Mucosa of rectum (tissue), 2 donors: ENCODE measurements around the gene SLC7A4.

ENCODE experiments used
- H3K27ac ChIP-seq, 2 donors: one replicate each; pipeline ENCODE4 v1.7.0; 2013; ENCODE audit warnings: inconsistent platforms in 2 of 2, low read depth in 2 of 2, low read length in 2 of 2
- H3K27me3 ChIP-seq, 2 donors: one replicate each; pipeline ENCODE4 v1.7.0; 2013; ENCODE audit warnings: low read length in 2 of 2; ENCODE audit not compliant: control insufficient read depth in 2 of 2, insufficient read depth in 2 of 2
- H3K36me3 ChIP-seq, 2 donors: one replicate each; pipeline ENCODE4 v1.7.0; 2013; ENCODE audit warnings: low read length in 2 of 2; ENCODE audit not compliant: control insufficient read depth in 2 of 2, insufficient read depth in 2 of 2
- H3K4me1 ChIP-seq, 2 donors: one replicate each; pipeline ENCODE4 v1.7.0; 2013; ENCODE audit warnings: low read length in 2 of 2, mild to moderate bottlenecking in 1 of 2; ENCODE audit not compliant: control insufficient read depth in 2 of 2, insufficient read depth in 2 of 2
- H3K4me3 ChIP-seq, 2 donors: one replicate each; pipeline ENCODE4 v1.7.0; 2013; ENCODE audit warnings: low read length in 2 of 2
- H3K9ac ChIP-seq, 2 donors: one replicate each; pipeline ENCODE4 v1.7.0; 2013; ENCODE audit warnings: low read length in 2 of 2, low read depth in 1 of 2, mild to moderate bottlenecking in 1 of 2
- H3K9me3 ChIP-seq, 2 donors: one replicate each; pipeline ENCODE4 v1.7.0; 2013; ENCODE audit warnings: low read length in 2 of 2; ENCODE audit not compliant: control insufficient read depth in 2 of 2
- donor health status: healthy.
- donor health status: Normal muscosa, but diverticular disease.

Gene SLC7A4

DNA sequence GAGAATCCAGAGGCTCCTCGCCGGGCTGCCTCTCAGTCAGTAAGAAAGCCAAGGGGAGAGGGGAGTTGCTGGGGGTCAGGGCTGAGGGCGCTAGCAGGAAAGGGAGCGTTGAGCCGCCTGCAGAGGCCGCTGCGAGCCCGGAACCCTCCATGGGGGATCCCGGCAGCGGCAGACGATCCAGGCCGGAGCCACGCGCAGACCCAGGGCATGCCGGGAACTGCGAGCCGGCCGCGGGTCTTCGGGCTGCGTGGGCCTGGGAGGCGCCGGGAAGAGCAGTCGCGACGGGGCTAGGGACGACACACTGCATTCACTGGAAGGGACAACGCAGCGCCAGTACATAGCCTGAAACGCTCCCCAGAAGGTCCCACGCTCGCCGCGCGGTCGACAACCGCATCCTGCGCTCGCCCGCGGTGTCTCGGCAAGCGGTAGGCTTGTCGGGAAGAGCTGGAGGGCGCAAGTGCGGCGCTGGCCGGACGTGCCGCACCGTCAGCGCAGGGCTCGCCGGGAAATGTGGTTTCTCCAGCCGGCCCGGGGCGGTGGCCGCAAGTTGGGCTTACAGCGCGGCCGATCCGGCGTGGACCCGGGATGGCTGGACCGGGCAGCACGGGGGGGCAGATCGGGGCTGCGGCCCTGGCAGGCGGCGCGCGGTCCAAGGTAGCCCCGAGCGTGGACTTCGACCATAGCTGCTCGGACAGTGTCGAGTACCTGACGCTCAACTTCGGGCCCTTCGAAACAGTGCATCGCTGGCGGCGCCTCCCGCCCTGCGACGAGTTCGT is 50.4 kb downstream of the SLC7A4 start, which contains the start of gene LZTR1:
Gene LZTR1, plus strand, starts transcription at position 511 of the 776 bp plus-strand sequence. Its CDS starts 75 bp downstream, at position 586.
- Histone ChIP-seq H3K27me3 (no peaks in the 10 kb centered on the region), H3K4me3 (peak within 1 kb of the TSS; percentile 81 to 86), H3K4me1 (peaks cover 25 to 34% of the 10 kb centered on the region in 2 donors), H3K9ac (peak within 1 kb of the TSS; percentile 66 to 88), H3K36me3 (peaks cover 6 to 15% of the 10 kb centered on the region in 2 donors), H3K9me3 (no peaks in the 10 kb centered on the region), H3K27ac (peak within 1 kb of the TSS; percentile 86)

DNA sequence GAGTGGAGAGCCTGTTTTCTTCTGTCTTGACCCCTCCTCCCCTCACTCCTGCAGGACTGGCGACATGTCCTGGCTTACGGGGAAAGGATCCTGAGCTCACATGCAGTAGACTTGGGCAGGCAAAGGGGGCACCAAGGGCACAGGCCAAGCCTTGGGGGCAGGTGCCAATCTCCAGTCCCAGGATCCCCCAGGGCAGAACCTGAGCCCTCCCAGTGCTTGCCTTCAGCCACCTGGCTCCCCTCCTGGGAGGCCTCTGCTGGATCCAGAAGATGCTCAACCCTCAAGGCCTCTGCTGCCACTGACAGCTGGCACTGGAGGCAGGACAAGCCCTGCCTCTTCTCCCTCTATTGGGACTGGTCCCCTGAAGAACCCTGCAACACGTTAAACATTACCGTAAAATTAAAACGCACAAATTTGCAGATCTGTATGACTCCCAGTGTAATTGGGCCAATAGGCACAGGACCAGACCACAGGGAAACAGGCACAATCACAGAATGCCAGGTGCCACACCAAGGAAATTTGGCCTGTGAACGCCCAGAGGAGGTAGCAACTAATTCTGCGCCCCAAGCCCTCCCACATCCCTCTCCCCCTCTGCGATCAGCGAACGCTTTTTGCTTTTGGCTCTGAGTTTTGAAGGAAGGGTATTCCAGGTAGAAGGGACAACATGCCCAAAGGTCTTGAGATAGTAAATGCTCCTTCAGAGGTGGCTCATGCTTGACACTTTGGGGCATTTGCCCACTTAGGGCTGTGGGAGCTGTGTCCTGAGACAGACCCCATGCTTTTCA is 51.2 kb downstream of the SLC7A4 start:
- peak overlapping the region; percentile 66 to 88 for H3K9ac ChIP-seq
- no peaks in the 10 kb centered on the region for H3K27me3 ChIP-seq

GRCh38 chr22:20980523-20980922 is 51.8 kb downstream of the SLC7A4 start:
- Histone ChIP-seq H3K9ac (no peak overlapping the region), H3K27ac (no peak overlapping the region), H3K9me3 (no peaks in the 10 kb centered on the region), H3K4me3 (no peak overlapping the region), H3K36me3 (peaks cover 4 to 9% of the 10 kb centered on the region in 2 donors), H3K4me1 (peaks cover 25 to 34% of the 10 kb centered on the region in 2 donors), H3K27me3 (no peaks in the 10 kb centered on the region)

More for the DNA sequence above, 51.2 kb downstream of the SLC7A4 start:
- H3K9me3 ChIP-seq = no peaks in the 10 kb centered on the region
- peaks cover 6 to 13% of the 10 kb centered on the region in 2 donors for H3K36me3 ChIP-seq
- H3K4me1 ChIP-seq = peaks cover 25 to 34% of the 10 kb centered on the region in 2 donors
- H3K4me3 ChIP-seq = peak overlapping the region; percentile 81 to 86
- H3K27ac ChIP-seq = peak overlapping the region; percentile 86

DNA sequence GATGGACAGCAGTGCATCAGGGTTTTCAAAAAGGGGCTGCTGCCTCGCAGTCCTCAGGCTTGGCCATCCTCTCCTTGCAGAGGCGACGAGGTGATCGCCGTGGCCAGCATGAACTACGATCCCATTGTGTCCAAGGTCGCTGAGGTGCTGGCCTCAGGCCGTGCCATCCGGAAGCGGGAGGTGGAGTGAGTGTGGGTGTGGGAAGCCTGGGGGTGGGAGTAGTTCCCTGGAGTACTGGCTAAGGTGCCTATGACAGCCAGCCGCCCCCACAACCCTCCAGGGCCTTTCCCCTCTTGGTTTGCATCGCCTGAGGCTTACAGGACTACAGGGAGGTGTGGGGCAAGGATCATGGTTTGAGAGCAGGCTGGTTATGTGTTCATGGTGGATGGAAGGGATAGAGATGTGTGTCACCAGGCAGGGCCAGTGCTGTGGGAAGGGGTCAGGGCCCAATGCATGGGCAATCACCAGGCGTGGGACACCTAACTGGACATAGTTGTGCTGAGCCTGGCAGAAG is 52.4 kb downstream of the SLC7A4 start:
- Histone ChIP-seq H3K4me1 (peaks cover 25 to 34% of the 10 kb centered on the region in 2 donors), H3K27me3 (no peaks in the 10 kb centered on the region), H3K4me3 (peak overlapping the region in 1 of 2 donors; percentile 46), H3K9ac (peak overlapping the region; percentile 30 to 43), H3K27ac (peak overlapping the region in 1 of 2 donors; percentile 52), H3K36me3 (peaks cover 7 to 9% of the 10 kb centered on the region in 2 donors), H3K9me3 (no peaks in the 10 kb centered on the region)

DNA sequence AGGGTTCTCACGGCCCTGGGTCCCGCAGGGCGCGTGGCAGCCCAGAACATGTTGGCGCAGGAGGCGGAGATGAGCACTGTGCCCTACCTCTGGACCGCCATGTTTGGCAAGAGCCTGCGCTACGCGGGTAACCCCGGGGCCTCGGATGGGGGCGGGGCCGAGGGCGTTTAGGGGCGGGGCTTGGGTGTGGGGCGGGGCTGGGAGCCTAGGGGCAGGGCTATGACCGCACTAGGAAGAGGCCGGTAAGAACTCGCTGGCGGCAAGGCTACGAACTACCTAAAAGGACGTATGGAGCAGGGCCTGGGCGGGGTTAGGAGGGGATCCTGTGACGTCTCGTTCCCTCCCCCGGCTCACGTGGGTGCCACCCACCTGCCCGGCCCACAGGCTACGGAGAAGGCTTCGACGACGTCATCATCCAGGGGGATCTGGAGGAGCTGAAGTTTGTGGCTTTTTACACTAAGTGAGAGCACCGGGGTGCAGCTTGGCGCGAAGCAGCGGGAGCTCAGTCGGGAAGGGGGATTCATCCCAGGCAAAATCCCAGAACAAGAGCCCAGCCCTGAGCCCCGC is 53.0 kb downstream of the SLC7A4 start:
- peaks cover 25 to 34% of the 10 kb centered on the region in 2 donors for H3K4me1 ChIP-seq
- no peaks in the 10 kb centered on the region for H3K9me3 ChIP-seq
- H3K27ac ChIP-seq = peak overlapping the region in 1 of 2 donors; percentile 52
- peak overlapping the region in 1 of 2 donors; percentile 46 for H3K4me3 ChIP-seq
- H3K27me3 ChIP-seq = no peaks in the 10 kb centered on the region
- H3K36me3 ChIP-seq = peaks cover 7 to 9% of the 10 kb centered on the region in 2 donors
- peak overlapping the region; percentile 30 to 43 for H3K9ac ChIP-seq
